Type B pancreatic cell (in vitro differentiated cells): ENCODE results near the gene SH2D5. TPM values are rescaled to one million over a fixed set of nuclear protein-coding genes. Genes with fewer than 3 reads are reported as not detected.

ENCODE experiments used
- DNase-seq: peaks from one replicate; pipeline ENCODE4 v3.0.0; 2021; ENCODE audit warnings: mixed read lengths; ENCODE audit not compliant: unreplicated experiment; ENCODE audit errors: extremely low spot score
- H3K27ac Mint-ChIP-seq: 2 replicates; pipeline ENCODE4 v1.8.0; 2021; ENCODE audit warnings: mild to moderate bottlenecking, mixed read lengths
- H3K27me3 Mint-ChIP-seq: 2 replicates; pipeline ENCODE4 v1.8.0; 2021; ENCODE audit warnings: mixed read lengths
- H3K36me3 Mint-ChIP-seq: 2 replicates; pipeline ENCODE4 v1.8.0; 2021; ENCODE audit warnings: mixed read lengths
- H3K4me1 Mint-ChIP-seq: one replicate; pipeline ENCODE4 v1.8.0; 2021; ENCODE audit warnings: mixed read lengths; ENCODE audit not compliant: unreplicated experiment
- H3K4me3 Mint-ChIP-seq: 2 replicates; pipeline ENCODE4 v1.8.0; 2021; ENCODE audit warnings: mild to moderate bottlenecking, mixed read lengths
- H3K9me3 Mint-ChIP-seq: 2 replicates; pipeline ENCODE4 v1.8.0; 2021; ENCODE audit warnings: mixed read lengths
- CTCF ChIP-seq: fragments of 200-600 bp; sonication (generic); conservative IDR thresholded peaks from 2 replicates; pipeline ENCODE4 v1.5.0; 2021; ENCODE audit warnings: antibody characterized with exemption, mild to moderate bottlenecking
- total RNA-seq: library from RNA; stranded (reverse); gene quantifications from 2 replicates; pipeline ENCODE4 v1.2.1, GENCODE V29; 2021; ENCODE audit warnings: low replicate concordance

SH2D5 gene
- total RNA-seq, 1 donor from 2014 or later, result 1.4 TPM

GRCh38 chr1:20702416-20702815, 30.1 kb downstream of the SH2D5 start:
- DNase-seq, result no peak
- Mint-ChIP-seq H3K36me3 (no peaks in the 10 kb centered on the region), H3K4me1 (peaks cover 4% of the 10 kb centered on the region), H3K27ac (no peak overlapping the region), H3K9me3 (peaks cover 4% of the 10 kb centered on the region), H3K27me3 (no peaks in the 10 kb centered on the region), H3K4me3 (no peak overlapping the region)
- peak; percentile 46 for TF ChIP-seq CTCF

GRCh38 chr1:20701847-20702246, 30.7 kb downstream of the SH2D5 start:
- no peaks in the 10 kb centered on the region for H3K27me3 Mint-ChIP-seq
- no peak for TF ChIP-seq CTCF

GRCh38 chr1:20701446-20701845, 31.1 kb downstream of the SH2D5 start:
- TF ChIP-seq CTCF, result no peak
- peak overlapping the region; percentile 18 for H3K27ac Mint-ChIP-seq
- peaks cover 4% of the 10 kb centered on the region for H3K9me3 Mint-ChIP-seq
- H3K4me3 Mint-ChIP-seq, result no peak overlapping the region
- no peaks in the 10 kb centered on the region for H3K27me3 Mint-ChIP-seq
- no peak for DNase-seq
- H3K36me3 Mint-ChIP-seq, result no peaks in the 10 kb centered on the region
- H3K4me1 Mint-ChIP-seq, result peaks cover 8% of the 10 kb centered on the region

More at GRCh38 chr1:20701847-20702246, 30.7 kb downstream of the SH2D5 start:
- no peak for DNase-seq
- H3K4me3 Mint-ChIP-seq, result no peak overlapping the region
- H3K36me3 Mint-ChIP-seq, result no peaks in the 10 kb centered on the region
- H3K27ac Mint-ChIP-seq, result peak overlapping the region; percentile 18
- peaks cover 6% of the 10 kb centered on the region for H3K4me1 Mint-ChIP-seq
- H3K9me3 Mint-ChIP-seq, result peaks cover 4% of the 10 kb centered on the region

GRCh38 chr1:20700636-20701215, 31.8 kb downstream of the SH2D5 start:
- Mint-ChIP-seq H3K27me3 (no peaks in the 10 kb centered on the region), H3K4me1 (peaks cover 8% of the 10 kb centered on the region)

GRCh38 chr1:20699558-20699957, 32.9 kb downstream of the SH2D5 start:
- Mint-ChIP-seq H3K36me3 (no peaks in the 10 kb centered on the region), H3K27me3 (no peaks in the 10 kb centered on the region), H3K27ac (peak overlapping the region; percentile 94), H3K9me3 (peaks cover 4% of the 10 kb centered on the region), H3K4me1 (peaks cover 8% of the 10 kb centered on the region), H3K4me3 (peak overlapping the region; percentile 76)
- no peak for TF ChIP-seq CTCF
- no peak for DNase-seq

More at GRCh38 chr1:20700636-20701215, 31.8 kb downstream of the SH2D5 start:
- Mint-ChIP-seq H3K9me3 (peaks cover 4% of the 10 kb centered on the region), H3K27ac (peak overlapping the region; percentile 70), H3K36me3 (no peaks in the 10 kb centered on the region), H3K4me3 (peak overlapping the region; percentile 42)
- TF ChIP-seq CTCF, result no peak
- DNase-seq, result no peak
